RWPE1 (cell line): ENCODE data around the gene PDE4B.

Experiments
- CTCF ChIA-PET: fragments of 350-600 bp; sonication (Branson Sonifier 250); formaldehyde crosslinking; extraction: SDS; loops from one replicate; lab custom pipeline; 2021; lab: Yijun Ruan, JAX
- POLR2A ChIA-PET: fragments of 400-600 bp; formaldehyde crosslinking; extraction: SDS; loops from one replicate; lab custom pipeline; 2020; ENCODE audit warnings: antibody characterized with exemption; ENCODE audit not compliant: low non-redundant PET; lab: Yijun Ruan, JAX
- DNase-seq: peaks from one replicate; pipeline ENCODE4 v3.0.0; 2012; ENCODE audit warnings: low spot score
- H3K27ac ChIP-seq: fragments of 450-650 bp; 2 replicates; pipeline ENCODE4 v1.5.1; 2017
- TF ChIP-seq, protein P1 (sequence below): fragments of 450-650 bp; conservative IDR thresholded peaks from 2 replicates; pipeline ENCODE4 v1.5.1; 2017; ENCODE audit warnings: low read depth, mild to moderate bottlenecking

The PDE4B gene

DNA sequence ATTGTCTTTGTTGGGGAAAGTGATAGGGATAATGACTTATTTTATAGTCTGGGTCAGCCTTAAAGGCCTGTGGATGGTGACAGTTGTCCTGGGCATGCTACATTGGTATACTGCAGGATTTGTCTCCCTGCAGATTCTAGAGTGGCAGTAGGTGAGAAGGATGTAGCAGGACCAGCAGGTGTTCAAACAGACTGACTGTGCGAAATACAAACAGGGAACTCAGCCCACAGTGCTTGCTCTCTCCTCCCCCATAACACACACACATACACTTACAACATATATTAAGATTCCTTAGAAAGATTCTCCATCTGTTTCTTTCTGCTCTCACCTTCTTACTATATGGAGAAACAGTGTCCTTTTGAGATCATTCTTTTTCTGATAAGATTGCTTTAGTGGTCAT lies 6.9 kb downstream of the PDE4B start:
- ChIA-PET POLR2A (no interaction called here), CTCF (no interaction called here)
- TF ChIP-seq, protein P1, sequence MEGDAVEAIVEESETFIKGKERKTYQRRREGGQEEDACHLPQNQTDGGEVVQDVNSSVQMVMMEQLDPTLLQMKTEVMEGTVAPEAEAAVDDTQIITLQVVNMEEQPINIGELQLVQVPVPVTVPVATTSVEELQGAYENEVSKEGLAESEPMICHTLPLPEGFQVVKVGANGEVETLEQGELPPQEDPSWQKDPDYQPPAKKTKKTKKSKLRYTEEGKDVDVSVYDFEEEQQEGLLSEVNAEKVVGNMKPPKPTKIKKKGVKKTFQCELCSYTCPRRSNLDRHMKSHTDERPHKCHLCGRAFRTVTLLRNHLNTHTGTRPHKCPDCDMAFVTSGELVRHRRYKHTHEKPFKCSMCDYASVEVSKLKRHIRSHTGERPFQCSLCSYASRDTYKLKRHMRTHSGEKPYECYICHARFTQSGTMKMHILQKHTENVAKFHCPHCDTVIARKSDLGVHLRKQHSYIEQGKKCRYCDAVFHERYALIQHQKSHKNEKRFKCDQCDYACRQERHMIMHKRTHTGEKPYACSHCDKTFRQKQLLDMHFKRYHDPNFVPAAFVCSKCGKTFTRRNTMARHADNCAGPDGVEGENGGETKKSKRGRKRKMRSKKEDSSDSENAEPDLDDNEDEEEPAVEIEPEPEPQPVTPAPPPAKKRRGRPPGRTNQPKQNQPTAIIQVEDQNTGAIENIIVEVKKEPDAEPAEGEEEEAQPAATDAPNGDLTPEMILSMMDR: no peak
- no peak overlapping the region for H3K27ac ChIP-seq
- no peak for DNase-seq

DNA sequence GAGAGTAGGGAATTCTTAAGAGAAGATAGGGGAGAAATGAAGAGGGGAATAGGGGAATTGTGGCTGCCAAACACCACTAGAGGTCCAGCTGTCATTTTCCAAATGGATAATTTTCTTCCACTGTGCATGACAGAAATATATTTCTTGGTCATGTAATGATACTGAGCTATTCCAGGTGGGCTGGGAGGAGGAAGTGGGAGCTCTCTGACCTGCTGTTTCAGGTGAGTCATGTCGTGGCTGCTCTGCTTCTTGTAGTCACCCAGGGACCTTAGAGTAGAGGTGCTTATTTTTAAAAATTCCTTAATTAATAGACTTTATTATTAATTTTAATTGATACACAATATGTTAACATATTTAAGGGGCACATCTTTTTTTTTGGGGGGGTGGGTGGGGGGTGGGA lies 11.9 kb downstream of the PDE4B start:
- POLR2A ChIA-PET: no interaction called here
- TF ChIP-seq, protein P1: no peak
- CTCF ChIA-PET: no interaction called here

DNA sequence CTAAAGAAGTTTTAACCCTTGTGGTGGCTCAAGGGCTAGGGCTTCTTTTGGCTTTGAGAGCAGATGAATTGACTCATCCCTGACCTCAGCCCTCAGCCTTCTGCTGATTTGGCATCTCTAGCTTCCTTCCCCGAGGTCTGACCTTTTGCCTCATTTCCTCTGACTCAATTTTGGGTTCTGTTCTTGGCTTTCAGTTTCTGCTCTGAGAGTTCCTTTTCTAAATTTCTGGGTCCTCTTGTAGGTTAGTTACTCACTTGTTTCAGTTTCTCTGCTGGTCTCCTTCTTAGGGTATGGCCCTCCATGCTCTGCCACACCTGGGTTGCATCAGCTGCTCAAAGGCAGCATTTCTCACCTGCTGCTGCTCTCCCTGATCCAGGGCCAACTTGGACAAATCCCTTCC lies 19.4 kb downstream of the PDE4B start:
- peak; percentile 38 for DNase-seq
- H3K27ac ChIP-seq: no peak overlapping the region
- ChIA-PET CTCF (no interaction called here), POLR2A (no interaction called here)
- TF ChIP-seq, protein P1: no peak

More for the DNA sequence above, 11.9 kb downstream of the PDE4B start:
- DNase-seq: no peak
- H3K27ac ChIP-seq: no peak overlapping the region

DNA sequence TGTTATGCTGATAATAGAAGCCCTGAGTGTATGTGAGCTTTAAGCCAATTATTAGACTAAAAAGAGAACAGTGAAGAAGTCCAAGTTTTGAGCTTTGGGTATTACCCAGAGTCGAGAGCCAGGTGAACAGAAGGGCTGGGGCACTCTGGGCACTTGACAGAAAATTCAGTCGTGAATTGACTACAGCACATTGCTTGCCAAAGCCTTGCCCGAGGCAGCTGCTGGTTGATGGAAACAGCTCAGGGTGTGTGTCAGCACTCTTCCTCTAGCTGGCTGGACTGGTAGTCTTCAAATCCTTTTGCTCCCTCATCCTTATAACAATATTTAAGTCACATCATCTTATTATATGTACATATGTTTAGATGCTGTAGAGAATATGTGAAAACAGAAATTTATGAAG lies 21.3 kb downstream of the PDE4B start:
- POLR2A ChIA-PET: no interaction called here
- TF ChIP-seq, protein P1: no peak
- CTCF ChIA-PET: interaction anchor here (0.5 kb wide), 1 partner anchor 74 kb away, joined by 3 read pairs; no protein-coding TSS in a partner anchor
- no peak overlapping the region for H3K27ac ChIP-seq
- no peak for DNase-seq

DNA sequence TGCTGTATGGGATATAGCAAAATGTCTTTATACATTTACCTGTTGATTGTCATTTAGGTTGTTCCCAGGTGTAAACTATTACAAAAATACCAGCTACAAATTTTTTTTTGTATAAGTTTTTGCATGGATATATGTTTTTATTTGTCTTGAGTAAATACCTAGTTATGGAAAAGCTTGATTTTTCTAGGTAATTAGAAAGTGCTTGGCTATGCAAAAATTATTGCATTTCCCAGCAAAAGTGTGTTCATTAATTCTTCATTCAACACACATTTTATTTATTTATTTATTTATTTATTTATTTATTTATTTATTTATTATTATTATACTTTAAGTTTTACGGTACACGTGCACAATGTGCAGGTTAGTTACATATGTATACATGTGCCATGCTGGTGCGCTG lies 22.1 kb downstream of the PDE4B start:
- ChIA-PET CTCF (no interaction called here), POLR2A (no interaction called here)
- no peak for DNase-seq
- TF ChIP-seq, protein P1: no peak
- H3K27ac ChIP-seq: no peak overlapping the region

DNA sequence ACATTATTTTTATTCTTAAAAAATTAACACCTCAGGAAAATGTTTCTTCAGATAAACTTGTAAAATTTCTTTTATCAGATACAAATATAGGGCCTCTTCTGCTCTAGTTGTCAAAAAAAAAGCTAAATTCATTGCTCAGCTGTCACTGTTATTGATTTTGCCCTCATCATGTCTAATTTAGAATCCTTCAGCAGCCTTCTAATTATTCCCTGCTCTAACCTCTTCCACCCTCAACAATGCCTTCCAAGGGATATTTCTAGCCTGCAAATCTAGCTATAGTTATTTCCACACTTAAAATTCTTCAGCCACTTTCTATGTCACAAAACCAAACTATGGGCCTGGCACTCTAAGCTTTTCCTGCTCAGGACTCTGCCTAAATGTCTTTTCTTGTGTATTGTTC lies 25.2 kb downstream of the PDE4B start:
- POLR2A ChIA-PET: no interaction called here

More for the DNA sequence above, 25.2 kb downstream of the PDE4B start:
- TF ChIP-seq, protein P1: no peak
- no peak overlapping the region for H3K27ac ChIP-seq
- DNase-seq: no peak
- CTCF ChIA-PET: interaction anchor here (1.1 kb wide), 1 partner anchor 424 kb away, joined by 4 read pairs; no protein-coding TSS in a partner anchor
